Fibroblast of skin of right quadriceps (primary cell): ENCODE results near the gene SECISBP2.

Experiments used
- DNase-seq: peaks from one replicate; pipeline ENCODE4 v3.0.0-alpha.2; 2013

SECISBP2 gene

GRCh38 chr9:89349607-89350006 lies 31.3 kb downstream of the SECISBP2 start:
- DNase-seq = no peak

GRCh38 chr9:89350988-89351557 lies 32.8 kb downstream of the SECISBP2 start:
- DNase-seq = no peak

- no peak for DNase-seq
Measured at GRCh38 chr9:89351584-89352300, 33.4 kb downstream of the SECISBP2 start.

DNA sequence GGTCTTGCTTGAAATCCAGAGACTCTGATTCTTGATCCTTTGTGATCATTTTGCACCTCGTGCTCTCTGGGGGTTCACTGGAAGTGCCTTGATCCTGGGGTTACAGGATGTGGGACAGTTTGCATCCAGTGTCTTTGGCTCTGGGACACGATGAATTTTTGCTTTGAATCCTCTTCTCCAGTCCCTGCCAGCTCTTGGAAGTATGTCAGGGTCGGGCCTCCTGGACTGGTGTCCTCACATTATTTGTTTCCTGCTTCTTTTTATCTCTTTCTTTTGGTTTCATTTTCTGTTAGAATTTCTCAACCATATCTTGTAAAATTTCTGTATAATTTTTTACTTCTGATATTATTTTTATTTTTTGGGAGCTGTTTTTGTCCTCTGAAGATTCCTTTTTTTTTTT lies 34.2 kb downstream of the SECISBP2 start:
- DNase-seq = no peak

GRCh38 chr9:89352874-89353649 lies 34.8 kb downstream of the SECISBP2 start:
- DNase-seq = no peak

DNA sequence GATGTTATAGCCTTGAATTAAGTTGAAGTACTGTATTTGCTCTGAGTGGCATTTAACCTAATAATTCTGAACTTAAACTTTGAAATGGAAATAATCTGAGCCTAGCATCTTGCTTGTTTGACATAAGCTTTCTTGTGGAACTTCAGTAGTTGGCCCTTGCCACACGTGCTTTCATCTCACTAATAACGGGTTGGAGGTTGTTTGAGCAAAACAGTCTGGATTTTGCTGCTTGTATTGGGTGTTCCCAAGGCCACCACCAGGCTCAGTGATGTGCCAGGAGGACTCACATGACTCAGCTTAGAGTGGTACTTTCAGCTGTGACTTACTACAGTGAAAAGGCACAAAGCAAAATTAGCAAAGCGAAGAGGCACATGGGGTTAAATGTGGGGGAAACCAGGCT lies 35.7 kb downstream of the SECISBP2 start:
- DNase-seq = no peak

- DNase-seq = no peak
Measured at GRCh38 chr9:89354471-89354870, 36.2 kb downstream of the SECISBP2 start.

DNA sequence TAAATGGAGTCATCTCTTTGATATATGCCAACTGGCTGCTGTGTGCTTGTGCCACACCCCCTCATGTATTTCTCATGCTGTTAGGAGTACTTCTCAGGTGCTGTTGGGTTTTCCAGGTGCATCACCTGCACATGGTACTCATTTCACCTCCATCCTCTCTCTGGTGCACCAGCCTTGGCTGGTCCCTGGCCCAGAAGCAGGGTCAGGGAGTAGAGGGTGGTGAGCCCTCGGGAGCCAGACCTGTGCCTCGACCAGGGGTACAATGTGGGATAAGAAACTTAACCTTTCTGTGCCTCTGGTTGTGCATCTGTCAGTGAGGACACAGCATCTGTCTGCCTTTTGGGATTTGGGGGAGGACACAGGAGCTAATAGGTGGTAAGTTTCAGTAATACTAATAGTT lies 38.5 kb downstream of the SECISBP2 start:
- no peak for DNase-seq

GRCh38 chr9:89357331-89358197 lies 39.3 kb downstream of the SECISBP2 start:
- DNase-seq = no peak

DNA sequence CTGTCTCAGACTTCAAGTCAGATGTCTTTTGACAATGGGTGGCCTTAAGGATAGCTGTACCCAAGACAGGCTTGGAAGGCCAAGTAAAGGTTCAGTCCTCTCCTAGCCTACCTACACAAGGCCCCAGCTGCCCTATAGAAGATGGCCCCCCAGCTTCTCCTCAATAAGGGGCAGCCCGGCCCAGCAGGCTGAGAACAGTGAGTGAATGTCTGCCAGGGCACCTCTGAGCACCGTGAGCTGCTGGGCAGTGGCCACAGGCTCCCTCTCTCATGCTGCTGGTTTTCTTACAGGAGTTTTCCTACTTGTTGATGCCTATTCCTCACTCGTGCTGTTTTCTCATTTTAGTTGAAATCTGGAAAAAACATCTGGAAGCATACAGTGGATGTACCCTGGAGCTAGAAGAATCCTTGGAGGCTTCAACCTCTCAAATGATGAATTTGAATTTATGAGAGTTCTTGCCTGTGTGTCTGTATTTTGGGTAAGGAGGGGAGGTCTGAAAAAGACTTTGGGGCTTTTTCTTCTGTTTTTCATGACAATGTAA lies 40.1 kb downstream of the SECISBP2 start:
- DNase-seq = no peak

GRCh38 chr9:89358985-89359384 lies 40.7 kb downstream of the SECISBP2 start:
- no peak for DNase-seq

DNA sequence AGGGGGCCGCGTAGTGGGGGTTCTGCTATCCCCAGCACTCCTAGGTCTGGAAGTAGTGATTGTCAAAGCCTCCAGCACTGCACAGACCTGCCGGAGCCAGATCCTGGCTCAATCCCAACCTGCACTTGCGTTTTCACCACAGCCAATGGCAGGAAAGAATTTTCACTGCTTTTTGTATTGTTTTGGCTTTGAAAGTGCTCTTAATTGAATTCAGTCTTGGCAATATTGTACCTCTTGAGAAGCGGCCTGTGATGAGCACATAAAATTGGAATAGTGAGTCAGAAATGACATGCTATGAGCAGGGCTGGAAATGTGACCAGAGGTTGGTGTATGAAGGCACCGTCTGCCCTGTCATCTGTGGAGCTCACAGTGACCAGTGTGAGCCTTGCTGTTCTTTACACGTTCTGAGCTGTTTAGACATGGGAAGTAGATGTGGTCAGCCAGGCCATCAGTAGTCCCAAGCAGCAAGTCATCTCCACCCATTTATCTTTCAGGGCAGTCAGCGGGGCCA lies 41.5 kb downstream of the SECISBP2 start:
- DNase-seq = no peak

GRCh38 chr9:89360465-89360864 lies 42.2 kb downstream of the SECISBP2 start:
- no peak for DNase-seq

DNA sequence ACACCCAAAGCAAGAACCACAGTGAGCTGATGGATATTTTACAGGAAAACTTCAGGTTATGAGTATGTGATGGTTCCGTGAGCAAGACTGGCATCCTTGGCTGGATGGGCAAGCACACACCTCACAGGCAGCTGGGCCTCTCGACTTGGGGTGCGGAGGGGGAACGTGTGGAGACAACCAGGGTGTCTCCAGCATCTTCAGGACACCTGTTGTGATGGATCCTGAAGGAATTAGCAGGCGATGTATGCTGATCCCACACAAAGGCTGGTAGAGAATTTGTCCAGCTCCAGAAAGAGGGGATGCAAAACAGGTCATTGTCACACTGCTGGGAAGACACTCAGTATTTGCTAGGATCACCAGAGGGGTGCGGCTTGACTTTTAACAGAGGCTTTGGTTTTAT lies 42.7 kb downstream of the SECISBP2 start:
- no peak for DNase-seq

DNA sequence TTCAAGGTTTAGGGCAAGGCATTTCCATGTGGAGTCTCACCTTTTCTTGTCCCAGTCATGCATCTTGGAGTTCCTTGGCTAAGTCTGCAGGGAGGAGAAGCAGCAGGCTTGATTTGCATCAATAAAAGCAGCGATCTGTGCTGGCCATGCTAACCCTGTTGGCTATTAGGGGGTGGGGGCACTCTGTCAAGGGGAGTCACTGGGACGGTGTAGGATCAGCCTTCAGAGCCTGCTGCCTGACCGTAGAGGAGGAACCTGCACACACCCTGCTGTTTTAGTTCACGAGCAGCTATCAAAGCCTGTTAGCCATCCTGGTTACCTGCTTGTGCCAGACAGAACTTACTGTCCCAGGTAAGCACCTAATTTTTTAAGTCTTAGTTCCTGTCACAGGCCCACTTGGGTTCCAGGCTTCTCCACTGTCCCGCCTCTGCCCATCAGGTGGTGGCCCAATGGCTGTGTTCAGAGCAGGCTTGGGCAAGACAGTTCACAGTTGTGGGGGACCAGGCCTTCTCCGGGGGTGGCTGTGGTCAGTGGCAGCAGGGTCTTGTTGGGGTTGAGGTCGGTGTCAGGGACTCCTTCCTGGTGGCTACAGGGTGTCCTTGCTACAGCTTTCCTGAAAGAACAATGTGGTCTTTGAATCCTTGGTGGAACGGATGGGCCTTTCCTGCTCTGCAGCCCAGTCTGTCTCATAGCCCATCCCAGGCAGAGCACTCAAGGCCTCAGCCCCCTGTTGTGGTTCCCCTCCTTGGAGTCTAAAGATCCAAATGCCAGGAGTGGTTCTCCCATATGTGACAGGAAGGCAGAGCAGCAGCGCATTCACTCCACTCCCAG lies 43.7 kb downstream of the SECISBP2 start:
- no peak for DNase-seq

GRCh38 chr9:89362647-89363310 lies 44.5 kb downstream of the SECISBP2 start:
- DNase-seq = no peak

GRCh38 chr9:89363311-89363670 lies 45.0 kb downstream of the SECISBP2 start:
- no peak for DNase-seq

- no peak for DNase-seq
Measured at GRCh38 chr9:89363921-89364665, 45.8 kb downstream of the SECISBP2 start.

- DNase-seq = no peak
Measured at GRCh38 chr9:89364666-89365531, 46.6 kb downstream of the SECISBP2 start.
